Erythroblast (primary cell): ENCODE measurements around the gene ICAM5.
A peak's percentile ranks its signal among the peaks of the same experiment; 100 is the strongest.
"Not testable (repeated sequence)": the region's sequence is repeated elsewhere in the genome, so short reads cannot be mapped to it uniquely, and the experiment has no call there.

Experiments used
- DNase-seq, 2 experiments: peaks; one replicate each; lab custom pipeline; 2025; lab: John Stamatoyannopoulos, UW
- GATA1 ChIP-seq: IDR thresholded peaks from 2 replicates; pipeline ENCODE4 v1.6.1; 2011; ENCODE audit warnings: low read depth, mild to moderate bottlenecking, control low read depth, low read length, moderate library complexity
- POLR2A ChIP-seq: IDR thresholded peaks from 2 replicates; pipeline ENCODE4 v1.6.1; 2011; ENCODE audit warnings: mild to moderate bottlenecking, low read length

The ICAM5 gene

GRCh38 chr19:10329555-10329954, 39.8 kb downstream of the ICAM5 start:
- DNase-seq = no peak
- TF ChIP-seq POLR2A = no peak
- no peak for TF ChIP-seq GATA1

DNA sequence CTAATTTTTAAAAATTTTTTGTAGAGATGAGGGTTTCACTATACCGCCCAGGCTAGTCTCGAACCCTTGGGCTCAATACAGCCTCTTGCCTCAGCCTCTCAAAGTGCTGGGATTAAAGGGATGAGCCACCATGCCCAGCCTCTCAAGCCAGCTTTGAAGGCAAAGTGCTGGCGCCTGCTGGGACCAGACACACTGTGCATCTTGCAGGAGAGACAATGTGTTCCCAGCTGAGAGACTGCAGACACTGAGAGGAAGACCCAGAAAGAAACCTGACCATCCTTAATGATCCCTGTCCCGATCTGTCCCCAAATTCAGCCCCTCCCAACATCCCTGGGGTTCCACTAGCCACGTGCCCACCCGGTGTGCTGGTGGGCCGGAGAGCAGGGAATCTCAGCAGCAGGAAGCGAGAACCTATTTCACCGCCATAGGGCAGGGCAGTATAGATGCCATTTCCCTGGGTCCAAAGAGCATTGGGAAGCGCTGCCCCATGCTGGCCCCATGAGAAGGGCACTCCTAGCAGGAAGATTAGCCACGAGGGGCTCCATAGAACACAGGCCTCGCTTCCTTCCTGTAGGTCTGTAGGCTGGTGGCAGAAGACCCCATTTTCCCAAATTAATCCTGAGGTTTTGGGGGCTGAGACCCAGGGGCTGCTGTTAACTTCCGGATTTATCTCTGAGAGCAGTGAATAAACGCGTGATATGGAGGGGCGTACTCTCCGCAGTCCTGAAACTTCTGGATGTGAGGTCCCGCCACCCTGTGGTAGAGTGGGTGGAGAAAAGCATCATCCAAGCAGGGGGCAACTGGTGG, 42.6 kb downstream of the ICAM5 start:
- TF ChIP-seq GATA1 (no peak), POLR2A (no peak)

DNA sequence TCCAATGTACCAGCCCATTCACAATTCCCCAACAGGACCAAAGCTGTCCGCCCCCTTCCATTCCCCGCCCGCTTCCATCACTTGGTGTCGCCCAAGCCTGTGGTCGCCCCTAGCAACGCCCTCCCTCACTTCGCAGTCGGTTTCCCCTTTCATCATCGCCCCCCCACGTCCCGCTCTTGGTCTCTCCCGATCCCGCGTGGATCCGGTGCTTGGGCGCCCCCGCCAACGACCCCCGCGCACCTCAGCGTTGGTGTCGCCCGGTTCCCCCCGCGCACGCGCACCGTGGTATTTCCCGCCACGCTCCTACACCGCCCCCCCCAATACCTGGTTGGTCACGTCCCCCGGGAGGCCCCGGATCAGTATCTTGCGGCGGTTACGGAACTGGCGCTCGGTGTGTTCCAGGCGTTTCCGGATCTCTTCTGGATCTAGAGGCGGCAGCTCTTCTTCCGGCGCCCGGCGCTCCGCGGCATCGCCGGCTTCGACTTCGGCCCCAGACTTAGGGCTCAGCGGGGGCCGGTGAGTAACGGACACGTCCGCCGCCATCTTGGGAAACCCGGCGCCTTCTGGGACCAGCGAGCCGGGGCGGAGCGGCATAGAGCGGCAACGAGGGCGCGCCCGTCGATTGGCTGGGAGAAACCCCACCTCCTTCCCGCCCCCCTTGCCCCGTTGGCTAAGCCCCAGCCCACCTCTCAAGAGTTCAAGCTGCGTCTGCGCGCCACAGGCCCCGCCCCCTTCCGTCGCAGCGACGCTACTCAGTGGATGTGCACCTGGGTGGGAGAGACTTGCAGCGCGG, 43.4 kb downstream of the ICAM5 start, which contains the start of gene RAVER1:
Gene RAVER1, minus strand, starts transcription at position 565 of the 793 bp plus-strand sequence. Its CDS starts 22 bp downstream, at position 543.
- DNase-seq = peak; percentile 98 to 99
- TF ChIP-seq GATA1 (no peak), POLR2A (peak; percentile 90)

More for the DNA sequence above, 42.6 kb downstream of the ICAM5 start:
- DNase-seq = no peak

GRCh38 chr19:10333758-10334587, 44.2 kb downstream of the ICAM5 start:
- TF ChIP-seq POLR2A (no peak), GATA1 (no peak)
- DNase-seq = no peak

DNA sequence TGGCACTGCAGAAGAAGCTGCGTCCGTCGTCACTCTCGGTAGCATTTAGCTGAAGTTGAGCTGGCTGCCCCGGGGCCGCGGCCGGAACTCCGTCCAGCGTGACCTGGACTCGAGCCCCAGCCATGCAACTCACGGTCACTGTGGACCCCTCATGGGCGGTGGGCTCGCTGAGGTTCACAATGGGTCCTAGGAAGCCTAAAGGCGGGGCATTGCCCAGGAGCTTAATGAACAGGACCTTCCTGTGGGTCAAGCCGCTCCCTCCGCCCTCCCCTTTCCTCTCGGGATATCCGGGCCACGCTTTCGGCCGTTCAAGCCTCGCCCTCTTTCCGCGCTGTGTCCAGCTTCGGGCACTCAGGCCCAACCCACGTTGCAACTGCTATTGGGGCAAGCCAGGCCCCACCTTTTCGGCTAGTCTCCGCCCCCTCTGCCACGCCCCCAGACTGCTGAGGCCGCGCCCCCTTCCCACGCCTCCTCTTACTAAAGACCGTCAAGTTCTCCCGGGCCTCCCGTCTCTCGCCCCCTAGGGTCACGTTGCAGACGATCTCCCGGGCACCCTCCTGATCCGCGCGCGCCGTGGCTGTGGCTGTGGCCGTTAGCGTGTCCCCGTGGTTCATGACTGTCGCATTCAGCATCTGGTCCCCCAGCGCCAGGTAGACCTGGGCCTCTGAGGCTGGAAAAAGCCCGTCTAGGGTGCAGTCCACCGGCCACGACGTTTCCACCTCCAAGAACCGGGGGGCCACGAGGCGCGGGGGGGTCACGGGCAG, 45.0 kb downstream of the ICAM5 start:
- peak; percentile 82 to 83 for DNase-seq
- no peak for TF ChIP-seq GATA1
- no peak for TF ChIP-seq POLR2A

GRCh38 chr19:10335352-10335985, 45.7 kb downstream of the ICAM5 start:
- no peak for TF ChIP-seq POLR2A
- TF ChIP-seq GATA1 = no peak
- DNase-seq = no peak

- not testable (repeated sequence) for DNase-seq
These were observed 47.0 kb downstream of the ICAM5 start for GRCh38 chr19:10336725-10337124.

- no peak for TF ChIP-seq POLR2A
- no peak for TF ChIP-seq GATA1
- no peak for DNase-seq
These were observed 49.2 kb downstream of the ICAM5 start for GRCh38 chr19:10338940-10339339.

DNA sequence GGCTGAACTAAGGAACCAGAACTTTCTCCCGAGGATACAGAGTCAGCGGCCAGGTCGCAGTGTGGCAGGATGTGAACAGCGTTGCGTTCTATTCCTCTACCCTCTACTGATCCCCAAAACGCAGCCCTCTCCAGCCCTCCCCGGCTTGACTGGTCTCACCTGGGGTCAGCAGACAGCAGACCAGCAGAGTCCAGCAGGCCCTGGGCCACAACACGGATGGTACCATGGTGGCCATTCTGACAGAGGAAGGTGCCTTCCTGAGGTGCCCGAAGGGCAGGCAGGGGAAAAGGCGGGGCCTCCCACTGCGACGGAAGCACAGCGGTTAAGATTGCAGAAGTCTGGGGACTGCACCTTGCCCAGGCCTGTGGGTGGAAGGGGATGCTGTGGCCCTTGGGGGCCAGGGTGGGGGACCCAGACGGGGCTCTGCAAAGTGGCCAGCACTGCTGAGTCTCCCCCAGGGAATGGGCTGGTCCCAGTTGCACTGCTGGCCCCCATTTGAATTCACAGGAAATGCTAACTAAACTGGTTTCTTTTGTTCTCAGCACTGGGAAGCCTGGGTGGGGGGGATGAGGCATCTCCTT, 49.7 kb downstream of the ICAM5 start, which contains the start of gene ICAM3:
Gene ICAM3, minus strand, starts transcription at position 245 of the 581 bp plus-strand sequence. Its CDS starts 10 bp downstream, at position 235.
- TF ChIP-seq POLR2A = no peak
- TF ChIP-seq GATA1 = no peak
- no peak for DNase-seq

DNA sequence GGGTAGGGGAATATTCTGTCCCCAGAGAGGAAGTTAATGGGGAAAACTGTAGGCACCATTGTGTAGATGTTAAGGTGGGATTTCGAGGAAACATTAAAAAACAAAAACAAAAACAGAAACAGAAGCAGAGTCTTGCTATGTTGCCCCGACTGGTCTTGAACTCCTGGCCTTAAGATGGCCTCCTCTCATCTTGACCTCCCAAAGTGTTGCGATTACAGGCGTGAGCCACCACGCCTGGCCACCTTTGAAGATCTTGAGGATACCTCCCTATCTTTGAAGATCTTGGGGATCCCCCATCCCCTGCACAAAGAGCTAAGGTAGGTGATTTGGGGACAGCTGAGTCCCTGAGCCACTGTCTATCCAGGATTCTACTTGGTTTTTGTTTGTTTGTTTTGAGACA, 50.2 kb downstream of the ICAM5 start:
- no peak for TF ChIP-seq GATA1
- TF ChIP-seq POLR2A = no peak
- DNase-seq = no peak

- no peak for DNase-seq
- no peak for TF ChIP-seq GATA1
- TF ChIP-seq POLR2A = no peak
These were observed 53.7 kb downstream of the ICAM5 start for GRCh38 chr19:10343495-10343894.

DNA sequence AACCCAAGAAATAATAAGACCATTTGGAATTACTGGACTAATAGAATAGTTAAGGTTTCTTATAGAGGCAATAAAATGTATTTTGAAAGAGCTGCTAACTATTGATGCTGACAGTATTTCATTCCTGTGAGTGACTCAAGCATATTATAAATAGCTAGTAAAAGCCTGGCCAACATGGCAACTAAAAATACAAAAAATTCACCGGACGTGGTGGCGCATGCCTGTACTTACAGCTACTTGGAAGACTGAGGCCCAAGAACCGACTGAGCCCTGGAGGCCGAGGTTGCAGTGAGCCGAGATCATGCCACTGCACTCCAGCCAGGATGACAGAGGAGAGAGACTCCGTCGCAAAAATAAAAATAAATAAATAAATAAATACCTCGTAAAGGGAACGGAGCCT, 55.0 kb downstream of the ICAM5 start:
- TF ChIP-seq POLR2A (no peak), GATA1 (no peak)
- DNase-seq = no peak
